Stimulated activated CD4-positive, alpha-beta T cell treated with anti-CD3 and anti-CD28 coated beads, TNF-alpha, amount 100 ng/mL, for 1 hour (primary cell): ENCODE data around the gene CCDC6.
"Not testable (repeated sequence)": the region's sequence is repeated elsewhere in the genome, so short reads cannot be mapped to it uniquely, and the experiment has no call there.

Experiments
- DNase-seq, 3 donors: peaks; one replicate each; pipeline ENCODE4 v3.0.0-alpha.2; 2020; ENCODE audit warnings: low read depth in 3 of 3, low spot score in 1 of 3

CCDC6 gene

GRCh38 chr10:59906417-59907202, at the start of gene CCDC6:
Gene CCDC6 (minus strand): TSS chr10:59906556. CDS start chr10:59906424, 132 bp downstream.
- DNase-seq = peak; percentile 76 to 88 (median 85)

GRCh38 chr10:59954296-59954695, 47.9 kb upstream of the CCDC6 start:
- no peak for DNase-seq

- DNase-seq = not testable (repeated sequence)
Observed at GRCh38 chr10:59953711-59954110, 47.4 kb upstream of the CCDC6 start.

- DNase-seq = no peak
Observed at GRCh38 chr10:59950105-59950504, 43.7 kb upstream of the CCDC6 start.

- no peak for DNase-seq
Observed at GRCh38 chr10:59949608-59950007, 43.3 kb upstream of the CCDC6 start.

- no peak for DNase-seq
Observed at GRCh38 chr10:59945991-59946390, 39.6 kb upstream of the CCDC6 start.

GRCh38 chr10:59945590-59945989, 39.2 kb upstream of the CCDC6 start:
- DNase-seq = no peak

GRCh38 chr10:59944339-59944935, 38.1 kb upstream of the CCDC6 start:
- no peak for DNase-seq

GRCh38 chr10:59942556-59942955, 36.2 kb upstream of the CCDC6 start:
- DNase-seq = no peak

- no peak for DNase-seq
Observed at GRCh38 chr10:59937720-59938119, 31.4 kb upstream of the CCDC6 start.

- no peak for DNase-seq
Observed at GRCh38 chr10:59934701-59935100, 28.3 kb upstream of the CCDC6 start.

- not testable (repeated sequence) for DNase-seq
Observed at GRCh38 chr10:59930788-59931521, 24.6 kb upstream of the CCDC6 start.

GRCh38 chr10:59926086-59926485, 19.7 kb upstream of the CCDC6 start:
- no peak for DNase-seq

GRCh38 chr10:59922907-59923306, 16.6 kb upstream of the CCDC6 start:
- DNase-seq = no peak

GRCh38 chr10:59917922-59918321, 11.6 kb upstream of the CCDC6 start:
- DNase-seq = no peak

- DNase-seq = no peak
Observed at GRCh38 chr10:59913547-59914237, 7.3 kb upstream of the CCDC6 start.

GRCh38 chr10:59910867-59911266, 4.5 kb upstream of the CCDC6 start:
- DNase-seq = no peak

- DNase-seq = no peak
Observed at GRCh38 chr10:59909815-59910214, 3.5 kb upstream of the CCDC6 start.

GRCh38 chr10:59908808-59909143, 2.4 kb upstream of the CCDC6 start:
- no peak for DNase-seq

GRCh38 chr10:59907918-59908807, 1.8 kb upstream of the CCDC6 start:
- peak in 1 of 3 donors; percentile 8 for DNase-seq

- DNase-seq = no peak
Observed at GRCh38 chr10:59907537-59907917, 1.2 kb upstream of the CCDC6 start.
